Adipocyte (in vitro differentiated cells): ENCODE data around the gene SPATA25.

Experiments used
- DNase-seq: peaks from one replicate; pipeline ENCODE4 v3.0.0-alpha.2; 2015; ENCODE audit warnings: low read depth
- H3K27me3 ChIP-seq: replicated peaks from 2 replicates; pipeline ENCODE4 v1.7.0; 2013; ENCODE audit warnings: mild to moderate bottlenecking, low read length, moderate library complexity; ENCODE audit not compliant: control insufficient read depth, insufficient read depth
- H3K36me3 ChIP-seq: 2 replicates; pipeline ENCODE4 v1.7.0; 2013; ENCODE audit warnings: low read length, mild to moderate bottlenecking, moderate library complexity; ENCODE audit not compliant: control insufficient read depth, insufficient read depth, severe bottlenecking
- H3K4me1 ChIP-seq: 2 replicates; pipeline ENCODE4 v1.7.0; 2013; ENCODE audit warnings: mild to moderate bottlenecking, low read length, moderate library complexity; ENCODE audit not compliant: control insufficient read depth, insufficient read depth
- H3K4me3 ChIP-seq: 2 replicates; pipeline ENCODE4 v1.7.0; 2013; ENCODE audit warnings: mild to moderate bottlenecking, low read length, moderate library complexity
- H3K9ac ChIP-seq: 2 replicates; pipeline ENCODE4 v1.7.0; 2013; ENCODE audit warnings: mild to moderate bottlenecking, low read length, moderate library complexity
- H3K9me3 ChIP-seq: 2 replicates; pipeline ENCODE4 v1.7.0; 2013; ENCODE audit warnings: mild to moderate bottlenecking, low read length, moderate library complexity; ENCODE audit not compliant: control insufficient read depth

SPATA25 gene

DNA sequence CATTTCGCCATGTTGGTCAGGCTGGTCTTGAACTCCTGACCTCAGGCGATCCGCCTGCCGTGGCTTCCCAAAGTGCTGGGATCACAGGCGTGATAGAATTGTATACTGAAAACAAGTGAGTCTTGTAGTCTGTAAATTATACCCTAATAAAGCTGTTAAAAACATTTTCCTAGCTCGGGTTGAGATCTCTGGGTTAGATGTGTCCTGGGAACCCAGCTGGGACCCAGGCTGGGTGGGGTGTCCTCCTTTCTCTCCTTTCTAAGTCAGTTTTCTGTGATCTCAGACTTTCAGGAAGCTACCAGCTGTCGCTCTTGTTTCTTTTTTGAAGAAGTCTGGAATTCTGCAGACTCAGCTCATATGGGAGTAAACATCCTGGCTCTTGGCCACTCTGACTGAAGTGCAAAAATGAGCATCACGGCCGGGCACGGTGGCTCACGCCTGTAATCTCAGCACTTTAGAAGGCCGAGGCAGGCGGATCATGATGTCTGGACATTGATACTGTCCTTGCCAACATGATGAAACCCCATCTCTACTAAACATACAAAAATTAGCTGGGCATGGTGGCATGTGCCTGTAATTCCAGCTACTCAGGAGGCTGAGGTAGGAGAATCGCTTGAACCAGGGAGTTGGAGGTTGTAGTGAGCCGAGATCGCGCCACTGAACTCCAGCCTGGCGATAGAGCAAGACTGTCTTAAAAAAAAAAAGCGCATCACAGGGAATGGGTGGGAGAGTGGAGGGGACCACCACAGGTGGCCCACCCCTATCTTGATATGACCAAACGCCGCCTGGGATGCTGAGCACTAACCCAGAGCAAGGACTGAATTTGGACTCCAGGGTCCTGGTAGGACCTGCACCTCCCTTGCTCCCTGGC, 37.2 kb upstream of the SPATA25 start:
- H3K4me1 ChIP-seq = peaks cover 38% of the 10 kb centered on the region
- no peaks in the 10 kb centered on the region for H3K9me3 ChIP-seq
- H3K4me3 ChIP-seq = peak overlapping the region; percentile 60
- no peaks in the 10 kb centered on the region for H3K27me3 ChIP-seq
- no peaks in the 10 kb centered on the region for H3K36me3 ChIP-seq
- peak overlapping the region; percentile 69 for H3K9ac ChIP-seq
- DNase-seq = peak; percentile 40

DNA sequence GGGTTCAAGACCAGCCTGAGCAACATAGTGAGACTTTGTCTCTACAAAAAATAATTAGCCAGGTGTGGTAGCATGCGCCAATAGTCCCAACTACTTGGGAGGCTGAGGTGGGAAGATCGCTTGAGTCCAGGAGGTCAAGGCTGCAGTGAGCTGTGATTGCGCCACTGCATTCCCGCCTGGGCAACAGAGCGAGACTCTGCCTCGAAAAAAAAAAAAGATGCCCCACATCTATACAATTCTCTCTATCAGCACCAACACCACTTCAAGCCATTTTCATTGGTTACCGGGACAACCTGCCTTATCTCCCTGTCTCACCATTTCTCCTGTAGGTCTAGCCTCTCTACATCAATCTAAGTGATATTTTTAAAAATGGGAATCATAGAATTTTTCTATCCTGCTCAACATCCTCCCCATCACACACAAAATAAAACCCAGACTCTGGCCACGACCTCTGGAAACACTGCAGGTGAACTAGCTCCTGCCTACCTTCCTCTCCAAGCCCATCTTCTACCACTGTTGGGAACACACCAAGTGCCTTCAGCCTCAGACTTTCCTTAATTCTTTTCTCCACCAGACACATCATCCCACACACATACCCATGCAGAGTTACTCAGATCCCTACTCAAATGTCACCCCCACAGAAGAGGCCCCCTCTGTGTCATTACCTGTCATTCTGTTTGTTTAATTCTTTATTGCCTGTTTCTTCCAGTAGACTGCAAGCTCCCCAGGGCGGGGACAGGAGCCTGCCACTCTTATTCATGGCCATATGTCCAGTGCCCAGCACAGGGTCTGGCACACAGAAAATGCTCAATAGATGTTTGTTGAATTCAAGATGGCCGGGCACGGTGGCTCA, 34.1 kb upstream of the SPATA25 start:
- no peaks in the 10 kb centered on the region for H3K9me3 ChIP-seq
- no peaks in the 10 kb centered on the region for H3K27me3 ChIP-seq
- peaks cover 59% of the 10 kb centered on the region for H3K4me1 ChIP-seq
- no peak overlapping the region for H3K9ac ChIP-seq
- no peak for DNase-seq
- no peaks in the 10 kb centered on the region for H3K36me3 ChIP-seq
- no peak overlapping the region for H3K4me3 ChIP-seq

DNA sequence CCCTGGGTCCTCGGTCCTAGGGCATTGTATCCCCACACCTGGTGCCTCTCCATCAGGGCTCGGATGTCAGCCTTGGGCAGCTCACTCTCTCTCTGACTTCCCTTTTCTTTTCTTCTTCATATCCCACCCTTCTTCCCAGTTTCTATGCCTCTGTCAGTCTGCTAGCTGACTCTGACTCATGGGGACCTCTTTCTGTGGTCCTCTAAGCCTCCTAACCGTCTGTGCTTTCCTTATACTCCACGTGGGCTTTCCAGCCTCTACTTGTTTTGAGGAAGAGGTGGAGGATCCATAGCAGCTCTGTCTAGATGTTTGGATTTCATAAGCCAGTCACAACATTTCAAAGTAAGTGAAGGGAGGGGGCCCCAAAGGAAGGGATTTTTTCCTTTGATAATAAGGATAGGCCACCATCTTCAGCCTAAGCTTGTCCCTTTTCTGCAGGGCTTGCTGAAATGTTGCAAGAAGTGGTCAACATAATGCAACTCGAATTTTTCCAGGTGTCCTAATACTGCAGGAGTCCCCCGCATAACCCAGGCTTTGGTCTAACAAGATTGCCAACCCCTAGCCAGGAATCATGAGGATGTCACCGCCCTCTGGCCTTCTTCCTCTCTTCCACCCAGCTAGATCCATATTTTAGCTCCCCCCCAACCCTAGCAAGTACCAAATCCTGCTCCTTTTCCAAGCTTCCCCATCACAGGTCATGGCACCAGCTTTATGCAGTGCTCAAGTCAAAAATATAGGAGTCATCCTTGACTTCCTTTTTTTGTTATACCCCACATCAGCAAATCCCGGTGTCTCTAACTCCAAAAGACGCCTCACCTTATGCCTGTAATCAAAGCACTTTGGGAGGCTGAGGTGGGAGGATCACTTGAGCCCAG, 33.3 kb upstream of the SPATA25 start:
- peak overlapping the region; percentile 53 for H3K4me3 ChIP-seq
- no peaks in the 10 kb centered on the region for H3K36me3 ChIP-seq
- H3K9me3 ChIP-seq = no peaks in the 10 kb centered on the region
- no peak for DNase-seq
- no peaks in the 10 kb centered on the region for H3K27me3 ChIP-seq
- H3K9ac ChIP-seq = peak overlapping the region; percentile 83
- peaks cover 56% of the 10 kb centered on the region for H3K4me1 ChIP-seq

DNA sequence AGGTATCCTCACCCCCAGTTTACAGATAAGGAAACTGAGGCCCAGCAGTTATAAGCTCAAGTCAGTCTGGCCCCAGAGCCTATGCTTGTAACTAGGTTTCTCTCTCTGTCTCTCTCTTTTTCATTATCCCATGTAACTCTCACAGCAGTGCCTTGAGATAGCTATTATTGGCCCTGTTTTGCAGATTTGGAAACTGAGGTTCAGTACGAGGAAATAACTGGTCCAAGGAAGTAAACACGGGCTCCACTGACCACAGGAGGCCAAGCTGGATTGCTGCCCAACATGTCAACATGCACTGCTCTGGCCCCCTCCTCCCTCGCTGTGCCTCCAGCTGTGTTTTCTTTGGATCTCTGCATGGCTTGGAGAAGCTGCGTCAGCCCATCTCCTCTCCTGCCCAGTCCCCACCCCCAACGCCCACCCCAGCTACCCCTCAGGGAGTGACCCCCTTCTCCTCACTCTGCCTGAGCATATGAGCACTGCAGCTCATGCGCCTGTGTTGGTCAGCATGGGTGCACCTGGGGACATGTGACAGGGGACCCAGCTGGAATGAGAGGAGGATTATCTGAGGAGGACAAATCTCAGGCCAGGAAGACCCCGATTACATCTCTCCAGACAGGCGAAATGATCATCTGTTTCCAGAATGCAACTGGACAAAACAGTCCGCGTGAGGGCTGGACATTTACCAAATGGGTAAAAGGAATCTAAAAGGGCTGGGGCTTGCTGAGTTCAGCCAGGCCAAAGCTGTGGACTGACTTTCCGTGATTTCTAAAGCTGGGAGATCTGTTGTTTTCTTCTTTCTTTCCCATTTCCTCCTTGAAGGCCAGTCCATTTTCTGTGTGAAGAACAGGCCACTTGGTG, 32.3 kb upstream of the SPATA25 start:
- Histone ChIP-seq H3K4me3 (peak overlapping the region; percentile 53), H3K9ac (peak overlapping the region; percentile 83), H3K36me3 (no peaks in the 10 kb centered on the region), H3K4me1 (peaks cover 50% of the 10 kb centered on the region), H3K9me3 (no peaks in the 10 kb centered on the region), H3K27me3 (no peaks in the 10 kb centered on the region)
- peak; percentile 47 for DNase-seq

DNA sequence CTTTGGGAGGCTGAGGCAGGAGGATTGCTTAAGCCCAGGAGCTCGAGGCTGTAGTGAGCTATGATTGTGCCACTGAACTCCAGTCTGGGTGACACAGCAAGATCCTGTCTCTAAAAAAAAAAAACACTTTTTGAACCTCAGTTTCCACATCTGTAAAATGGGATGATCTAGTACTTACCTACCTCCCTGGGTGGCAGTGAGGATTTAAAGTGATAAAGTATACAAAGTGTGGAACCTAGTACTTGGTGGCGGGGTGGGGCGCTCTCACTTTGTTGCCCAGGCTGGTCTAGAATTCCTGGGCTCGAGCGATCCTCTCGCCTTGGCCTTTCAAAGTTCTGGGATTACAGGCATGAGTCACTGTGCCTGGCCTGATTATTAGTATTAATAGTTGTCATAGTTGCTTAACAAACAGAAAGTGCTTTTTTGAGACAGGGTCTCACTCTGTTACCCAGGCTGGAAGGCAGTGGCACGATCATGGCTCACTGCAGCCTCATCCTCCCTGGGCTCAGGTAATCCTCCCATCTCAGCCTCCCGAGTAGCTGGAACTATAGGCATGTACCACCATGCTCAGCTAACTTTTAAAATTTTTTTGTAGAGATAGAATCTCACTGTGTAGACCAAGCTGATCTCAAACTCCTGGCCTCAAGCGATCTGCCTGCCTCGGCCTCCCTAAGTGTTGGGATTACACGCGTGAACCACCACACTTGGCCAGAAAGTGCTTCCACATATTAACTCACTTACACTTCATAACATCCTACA, 31.5 kb upstream of the SPATA25 start:
- H3K4me1 ChIP-seq = peaks cover 43% of the 10 kb centered on the region
- no peak overlapping the region for H3K4me3 ChIP-seq
- no peaks in the 10 kb centered on the region for H3K9me3 ChIP-seq
- H3K27me3 ChIP-seq = no peaks in the 10 kb centered on the region
- peak overlapping the region; percentile 66 for H3K9ac ChIP-seq
- H3K36me3 ChIP-seq = no peaks in the 10 kb centered on the region
- DNase-seq = no peak

DNA sequence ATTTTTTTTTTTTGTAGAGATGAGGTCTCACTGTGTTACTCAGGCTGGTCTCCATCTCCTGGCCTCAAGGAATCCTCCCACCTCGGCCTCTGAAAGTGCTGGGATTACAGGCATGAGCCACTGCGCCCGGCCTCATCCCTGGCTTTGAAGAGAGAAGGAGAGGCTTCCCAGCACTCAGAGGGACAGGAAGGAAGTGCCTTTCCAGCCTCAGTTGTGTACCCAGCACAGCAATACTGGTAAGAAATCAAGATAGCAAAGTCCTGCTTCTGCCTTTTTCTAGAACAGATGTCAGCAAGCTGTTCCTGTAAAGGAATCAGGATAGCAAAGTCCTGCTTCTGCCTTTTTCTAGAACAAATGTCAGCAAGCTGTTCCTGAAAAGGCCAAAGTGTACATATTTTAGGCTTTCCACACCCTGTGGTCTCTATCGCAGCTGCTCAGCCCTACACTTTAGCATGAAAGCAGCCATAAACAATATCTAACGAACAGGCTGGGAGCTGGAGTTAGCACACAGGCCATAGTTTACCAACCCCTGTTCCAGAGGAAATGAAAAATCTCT, 30.8 kb upstream of the SPATA25 start:
- Histone ChIP-seq H3K9me3 (no peaks in the 10 kb centered on the region), H3K36me3 (no peaks in the 10 kb centered on the region)
- peak; percentile 28 for DNase-seq

DNA sequence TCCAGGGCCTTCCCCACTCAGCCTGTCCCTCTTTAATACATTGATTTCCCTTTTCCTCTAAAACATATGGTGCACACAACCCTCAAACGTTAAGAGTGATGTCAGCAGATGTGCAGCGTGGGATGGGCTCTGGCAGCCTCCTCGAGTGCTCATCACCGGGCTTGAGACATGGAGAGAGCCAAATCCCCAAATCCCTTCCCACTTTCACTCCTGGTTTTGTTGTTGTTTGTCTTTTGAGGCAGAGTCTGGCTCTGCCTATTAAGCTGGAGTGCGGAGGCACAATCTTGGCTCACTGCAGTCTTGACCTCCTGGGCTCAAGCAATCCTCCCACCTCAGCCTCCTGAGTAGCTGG, 30.3 kb upstream of the SPATA25 start:
- DNase-seq = no peak
- Histone ChIP-seq H3K27me3 (no peaks in the 10 kb centered on the region), H3K36me3 (no peaks in the 10 kb centered on the region), H3K4me1 (peaks cover 41% of the 10 kb centered on the region), H3K9ac (peak overlapping the region; percentile 66), H3K9me3 (no peaks in the 10 kb centered on the region), H3K4me3 (no peak overlapping the region)

More for the DNA sequence above, 30.8 kb upstream of the SPATA25 start:
- Histone ChIP-seq H3K4me1 (peaks cover 41% of the 10 kb centered on the region), H3K9ac (peak overlapping the region; percentile 66), H3K27me3 (no peaks in the 10 kb centered on the region), H3K4me3 (no peak overlapping the region)

DNA sequence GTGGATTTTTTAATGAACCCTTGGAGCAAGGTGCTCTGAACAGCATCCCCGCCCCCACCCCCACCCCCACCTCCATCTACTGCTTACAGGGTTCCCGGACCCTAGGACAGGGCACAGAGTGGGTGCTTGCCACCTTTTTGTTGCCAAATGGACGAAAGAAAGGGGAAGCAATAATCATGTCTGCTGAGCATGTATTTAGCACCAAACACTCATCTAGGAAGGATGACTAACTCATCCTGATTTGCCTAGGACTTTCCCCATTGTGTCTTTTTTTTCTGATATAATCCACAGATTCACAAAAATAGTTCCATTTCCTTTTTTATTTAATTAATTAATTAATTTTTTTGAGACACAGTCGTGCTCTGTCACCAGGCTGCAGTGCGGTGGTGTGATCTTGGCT, 25.7 kb upstream of the SPATA25 start:
- no peak overlapping the region for H3K4me3 ChIP-seq
- H3K9me3 ChIP-seq = no peaks in the 10 kb centered on the region
- H3K27me3 ChIP-seq = no peaks in the 10 kb centered on the region
- peaks cover 12% of the 10 kb centered on the region for H3K36me3 ChIP-seq
- H3K4me1 ChIP-seq = peaks cover 30% of the 10 kb centered on the region
- H3K9ac ChIP-seq = no peak overlapping the region
- DNase-seq = no peak

DNA sequence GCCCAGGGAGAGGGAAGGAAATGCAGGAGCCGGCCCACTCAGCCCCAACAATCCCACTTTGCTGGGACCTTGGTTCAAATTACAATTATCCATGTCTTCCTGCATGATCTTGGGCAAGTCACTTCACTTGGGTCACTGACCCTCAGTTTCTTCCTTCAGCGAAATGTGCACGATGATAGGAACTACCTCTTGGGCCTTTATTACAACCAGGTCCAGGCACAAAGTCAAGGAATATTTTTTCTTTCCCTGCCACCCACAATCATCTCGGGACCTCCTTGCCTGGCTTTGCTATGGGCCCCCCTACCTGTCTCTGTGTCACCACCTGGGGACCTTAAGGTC, 24.9 kb upstream of the SPATA25 start:
- Histone ChIP-seq H3K4me1 (peaks cover 25% of the 10 kb centered on the region), H3K4me3 (peak overlapping the region; percentile 83), H3K9me3 (no peaks in the 10 kb centered on the region), H3K36me3 (peaks cover 19% of the 10 kb centered on the region), H3K9ac (peak overlapping the region; percentile 89), H3K27me3 (no peaks in the 10 kb centered on the region)
- DNase-seq = no peak
